ENCODE data around the gene C2. TPM values are rescaled to one million over a fixed set of nuclear protein-coding genes. Genes with fewer than 3 reads are reported as not detected.
"Not testable (repeated sequence)": the region's sequence is repeated elsewhere in the genome, so short reads cannot be mapped to it uniquely, and the experiment has no call there.

Gene C2
- total RNA-seq, 2 experiments from 2014 or later, result 0.61 to 0.80 TPM

DNA sequence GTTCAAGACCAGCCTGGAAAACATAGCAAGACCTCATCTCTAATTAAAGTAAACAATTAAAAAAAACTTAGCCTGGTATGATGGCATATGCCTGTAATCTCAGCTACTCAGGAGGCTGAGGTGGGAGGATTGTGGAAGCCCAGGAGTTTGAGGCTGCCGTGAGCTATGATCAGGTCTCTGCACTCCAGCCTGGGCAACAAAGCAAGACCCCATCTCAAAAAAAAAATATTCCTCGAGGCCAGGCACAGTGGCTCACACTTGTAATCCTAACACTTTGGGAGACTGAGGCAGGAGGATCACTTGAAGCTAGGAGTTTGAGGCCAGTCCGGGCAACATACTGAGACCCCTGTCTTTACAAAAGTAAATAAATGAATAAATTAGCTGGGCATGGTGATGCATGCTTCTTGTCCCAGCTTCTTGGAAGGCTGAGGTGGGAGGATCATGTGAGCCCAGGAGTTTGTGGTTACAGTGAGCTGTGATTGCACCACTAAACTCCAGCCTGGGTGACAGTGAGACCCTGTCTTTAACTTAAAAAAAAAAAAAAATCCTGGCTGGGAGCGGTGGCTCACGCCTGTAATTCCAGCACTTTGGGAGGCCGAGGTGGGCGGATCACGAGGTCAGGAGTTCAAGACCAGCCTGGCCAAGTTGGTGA, 9.3 kb upstream of the C2 start:
- no peak for ATAC-seq
- CTCF ChIA-PET, result interaction anchor here (0.7 to 1.7 kb wide), 5 partner anchors 8 to 34 kb away, joined by 3 to 6 read pairs (median 3); partner anchors contain the start of gene EHMT2
- H3K27me3 Mint-ChIP-seq, result no peaks in the 10 kb centered on the region
- no peak overlapping the region for H3K4me3 Mint-ChIP-seq
- no peak for DNase-seq
- no peak overlapping the region for H3K27ac Mint-ChIP-seq
- H3K36me3 Mint-ChIP-seq, result no peaks in the 10 kb centered on the region
- no peaks in the 10 kb centered on the region for H3K4me1 Mint-ChIP-seq
- H3K9me3 Mint-ChIP-seq (ENCODE audit: low read depth), result no peaks in the 10 kb centered on the region

DNA sequence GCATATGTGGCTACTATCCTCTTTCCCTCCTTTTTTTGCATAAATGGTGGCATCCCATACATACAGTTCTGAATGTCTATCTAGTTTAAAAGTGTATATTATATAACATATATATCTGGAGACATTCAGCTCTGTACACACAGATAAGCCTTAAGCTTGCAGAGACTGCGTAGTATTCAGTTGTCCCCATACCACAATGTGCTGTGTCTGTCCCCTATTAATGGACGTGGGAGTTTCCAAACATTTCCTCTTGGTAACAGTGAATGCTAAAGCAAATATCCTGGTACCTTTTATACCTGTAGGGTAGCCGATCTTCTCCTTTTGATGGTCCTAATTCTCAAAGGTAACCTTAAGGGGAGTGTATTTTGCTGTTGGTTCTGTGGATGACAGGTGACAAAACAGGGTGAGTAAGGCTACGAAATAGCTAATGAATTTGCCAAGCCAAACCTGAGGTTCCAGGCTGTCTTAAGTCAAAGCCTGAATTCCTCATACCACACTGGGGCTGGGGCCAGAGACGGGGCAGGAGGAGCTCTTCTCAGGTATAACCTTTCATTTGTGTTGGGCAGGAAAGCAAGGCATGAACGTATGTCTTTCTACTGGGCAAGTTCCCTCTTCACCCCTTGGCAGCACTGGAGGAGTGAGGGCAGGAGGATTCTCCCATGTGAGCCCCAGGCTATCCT, 7.8 kb upstream of the C2 start:
- Mint-ChIP-seq H3K9me3 (ENCODE audit: low read depth) (no peaks in the 10 kb centered on the region), H3K27ac (no peak overlapping the region), H3K4me1 (no peaks in the 10 kb centered on the region), H3K27me3 (no peaks in the 10 kb centered on the region), H3K4me3 (no peak overlapping the region), H3K36me3 (no peaks in the 10 kb centered on the region)
- DNase-seq (no peak), ATAC-seq (no peak)
- CTCF ChIA-PET, result interaction anchor here (1.6 kb wide), 1 partner anchor 32 kb away, joined by 6 read pairs; no protein-coding TSS in a partner anchor

DNA sequence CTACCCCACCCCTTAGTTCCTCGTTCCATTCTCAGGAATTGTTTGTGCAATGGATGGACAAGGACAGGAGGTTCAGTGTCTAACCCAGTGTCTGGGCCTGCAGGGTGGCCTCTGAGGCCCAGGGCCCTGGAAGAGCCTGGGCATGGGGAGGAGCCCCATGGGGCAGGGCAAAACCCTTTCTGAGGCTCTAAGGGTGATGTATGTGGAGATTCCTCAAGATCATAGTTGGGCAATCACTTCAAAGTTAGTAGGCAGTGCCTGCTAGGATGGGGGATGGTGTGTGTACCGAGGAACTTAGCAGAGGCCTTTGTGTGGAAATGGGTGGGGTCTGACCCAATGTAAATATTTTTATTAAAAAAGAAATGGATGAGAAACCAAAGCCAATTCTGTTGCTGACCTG, 6.7 kb upstream of the C2 start:
- CTCF ChIA-PET, result interaction anchor here (0.9 kb wide), 1 partner anchor 130 kb away, joined by 3 read pairs; no protein-coding TSS in a partner anchor

DNA sequence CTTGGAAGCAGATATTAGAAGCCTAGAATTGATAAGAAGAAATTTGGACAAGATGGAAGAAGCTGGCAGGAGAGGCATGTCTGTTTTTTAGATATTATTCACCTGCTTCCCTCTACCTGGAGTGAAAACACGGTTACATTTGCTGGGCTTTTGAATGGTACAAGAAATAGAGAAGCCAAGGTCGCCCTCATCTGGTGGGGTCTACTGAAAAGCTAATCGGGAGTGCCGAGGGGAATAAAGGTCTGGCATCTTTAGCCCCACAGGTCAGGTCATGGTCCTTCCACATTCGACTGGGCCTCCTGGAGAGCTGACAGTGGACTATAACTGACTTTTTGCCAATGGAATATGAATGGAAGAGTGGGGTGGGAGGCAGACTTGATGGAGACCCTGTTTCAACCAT, 4.6 kb upstream of the C2 start:
- H3K9me3 Mint-ChIP-seq (ENCODE audit: low read depth), result no peaks in the 10 kb centered on the region
- no peak overlapping the region for H3K27ac Mint-ChIP-seq
- H3K27me3 Mint-ChIP-seq, result peaks cover 5% of the 10 kb centered on the region
- CTCF ChIA-PET, result interaction anchor here (0.6 to 1.8 kb wide), 9 partner anchors 14 to 270 kb away, joined by 3 to 4 read pairs (median 3); no protein-coding TSS in a partner anchor
- ATAC-seq (no peak), DNase-seq (no peak)
- H3K4me1 Mint-ChIP-seq, result no peaks in the 10 kb centered on the region
- H3K36me3 Mint-ChIP-seq, result no peaks in the 10 kb centered on the region
- H3K4me3 Mint-ChIP-seq, result no peak overlapping the region

More for the DNA sequence above, 6.7 kb upstream of the C2 start:
- DNase-seq (no peak), ATAC-seq (no peak)
- H3K4me3 Mint-ChIP-seq, result no peak overlapping the region
- no peaks in the 10 kb centered on the region for H3K9me3 Mint-ChIP-seq (ENCODE audit: low read depth)
- no peaks in the 10 kb centered on the region for H3K36me3 Mint-ChIP-seq
- no peaks in the 10 kb centered on the region for H3K27me3 Mint-ChIP-seq
- H3K27ac Mint-ChIP-seq, result no peak overlapping the region
- H3K4me1 Mint-ChIP-seq, result no peaks in the 10 kb centered on the region

DNA sequence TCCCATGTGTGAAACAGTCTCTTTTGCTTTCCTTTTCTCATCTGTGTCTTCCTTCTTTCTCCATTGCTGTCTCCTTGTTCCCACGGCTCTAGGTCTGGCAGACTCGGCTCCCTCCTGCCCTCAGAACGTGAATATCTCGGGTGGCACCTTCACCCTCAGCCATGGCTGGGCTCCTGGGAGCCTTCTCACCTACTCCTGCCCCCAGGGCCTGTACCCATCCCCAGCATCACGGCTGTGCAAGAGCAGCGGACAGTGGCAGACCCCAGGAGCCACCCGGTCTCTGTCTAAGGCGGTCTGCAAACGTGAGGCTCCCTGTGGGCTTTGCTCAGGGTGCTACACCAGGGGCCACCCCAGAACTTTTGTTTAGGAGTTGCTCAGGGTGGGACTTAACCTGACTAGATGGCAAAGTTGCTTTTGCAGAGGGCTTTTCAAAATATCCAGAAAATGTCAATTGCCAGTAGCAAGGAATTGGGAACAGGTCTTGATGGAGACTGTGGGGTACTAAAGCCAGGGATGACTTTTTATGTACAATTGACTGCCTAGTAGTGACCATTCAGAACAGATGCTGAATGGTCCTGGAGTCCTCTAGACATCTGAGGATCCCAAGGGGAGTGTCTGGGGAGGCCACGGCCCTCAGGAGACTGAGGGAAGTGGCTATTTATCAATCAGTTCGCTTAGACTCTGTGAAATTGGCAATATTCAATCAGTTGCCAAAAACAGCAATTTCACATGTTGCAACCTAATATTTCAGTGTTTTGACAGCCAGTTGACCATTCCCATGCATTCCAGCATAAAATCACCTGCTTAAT, 550 bp downstream of the C2 start:
- H3K4me3 Mint-ChIP-seq, result no peak overlapping the region
- no peaks in the 10 kb centered on the region for H3K36me3 Mint-ChIP-seq
- H3K4me1 Mint-ChIP-seq, result no peaks in the 10 kb centered on the region
- no peak overlapping the region for H3K27ac Mint-ChIP-seq
- CTCF ChIA-PET, result no interaction called here
- DNase-seq, result no peak
- ATAC-seq, result no peak
- H3K9me3 Mint-ChIP-seq (ENCODE audit: low read depth), result no peaks in the 10 kb centered on the region
- H3K27me3 Mint-ChIP-seq, result peaks cover 5% of the 10 kb centered on the region

DNA sequence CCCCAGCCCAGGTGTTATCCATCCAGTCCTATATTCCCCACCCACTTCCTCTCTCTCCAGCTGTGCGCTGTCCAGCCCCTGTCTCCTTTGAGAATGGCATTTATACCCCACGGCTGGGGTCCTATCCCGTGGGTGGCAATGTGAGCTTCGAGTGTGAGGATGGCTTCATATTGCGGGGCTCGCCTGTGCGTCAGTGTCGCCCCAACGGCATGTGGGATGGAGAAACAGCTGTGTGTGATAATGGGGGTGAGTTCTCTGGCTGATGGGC, 1.1 kb downstream of the C2 start:
- Mint-ChIP-seq H3K27me3 (peaks cover 5% of the 10 kb centered on the region), H3K4me1 (no peaks in the 10 kb centered on the region), H3K36me3 (no peaks in the 10 kb centered on the region), H3K9me3 (ENCODE audit: low read depth) (no peaks in the 10 kb centered on the region), H3K27ac (no peak overlapping the region), H3K4me3 (no peak overlapping the region)
- no peak for ATAC-seq
- CTCF ChIA-PET, result no interaction called here
- DNase-seq, result no peak

DNA sequence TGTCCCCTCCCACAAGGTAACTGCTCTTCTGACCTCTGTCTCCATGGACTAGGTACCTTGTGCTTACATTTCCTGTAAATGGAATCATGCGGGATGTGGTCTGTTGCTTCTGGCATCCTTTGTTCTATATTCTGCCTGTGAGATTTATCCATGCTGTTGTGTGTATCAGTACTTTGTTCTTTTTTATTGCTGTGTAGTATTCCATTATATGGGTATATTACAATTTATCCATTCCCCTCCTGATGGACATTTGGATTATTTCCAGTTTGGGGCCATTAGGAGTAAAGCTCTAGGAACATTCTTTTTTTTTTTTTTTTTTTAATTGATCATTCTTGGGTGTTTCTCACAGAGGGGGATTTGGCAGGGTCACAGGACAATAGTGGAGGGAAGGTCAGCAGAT, 3.4 kb downstream of the C2 start:
- no peaks in the 10 kb centered on the region for H3K4me1 Mint-ChIP-seq
- peaks cover 9% of the 10 kb centered on the region for H3K27me3 Mint-ChIP-seq
- ATAC-seq, result no peak
- no peak overlapping the region for H3K4me3 Mint-ChIP-seq
- no peaks in the 10 kb centered on the region for H3K36me3 Mint-ChIP-seq
- no peak overlapping the region for H3K27ac Mint-ChIP-seq
- no peak for DNase-seq
- CTCF ChIA-PET, result interaction anchor here (0.6 to 0.7 kb wide), 2 partner anchors 15 to 49 kb away, joined by 3 read pairs; partner anchors contain the start of gene CFB
- H3K9me3 Mint-ChIP-seq (ENCODE audit: low read depth), result no peaks in the 10 kb centered on the region

DNA sequence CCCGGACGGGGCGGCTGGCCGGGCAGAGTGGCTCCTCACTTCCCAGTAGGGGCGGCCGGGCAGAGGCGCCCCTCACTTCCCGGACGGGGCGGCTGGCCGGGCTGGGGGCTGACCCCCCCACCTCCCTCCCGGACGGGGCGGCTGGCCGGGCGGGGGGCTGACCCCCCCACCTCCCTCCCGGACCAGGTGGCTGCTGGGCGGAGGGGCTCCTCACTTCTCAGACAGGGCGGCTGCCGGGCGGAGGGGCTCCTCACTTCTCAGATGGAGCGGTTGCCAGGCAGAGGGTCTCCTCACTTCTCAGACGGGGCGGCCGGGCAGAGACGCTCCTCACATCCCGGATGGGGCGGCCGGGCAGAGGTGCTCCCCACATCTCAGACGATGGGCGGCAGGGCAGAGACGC, 4.6 kb downstream of the C2 start:
- H3K4me1 Mint-ChIP-seq; DNase-seq; H3K4me3 Mint-ChIP-seq; CTCF ChIA-PET; H3K27me3 Mint-ChIP-seq; H3K9me3 Mint-ChIP-seq (ENCODE audit: low read depth); H3K27ac Mint-ChIP-seq; ATAC-seq; H3K36me3 Mint-ChIP-seq: not testable (repeated sequence)

DNA sequence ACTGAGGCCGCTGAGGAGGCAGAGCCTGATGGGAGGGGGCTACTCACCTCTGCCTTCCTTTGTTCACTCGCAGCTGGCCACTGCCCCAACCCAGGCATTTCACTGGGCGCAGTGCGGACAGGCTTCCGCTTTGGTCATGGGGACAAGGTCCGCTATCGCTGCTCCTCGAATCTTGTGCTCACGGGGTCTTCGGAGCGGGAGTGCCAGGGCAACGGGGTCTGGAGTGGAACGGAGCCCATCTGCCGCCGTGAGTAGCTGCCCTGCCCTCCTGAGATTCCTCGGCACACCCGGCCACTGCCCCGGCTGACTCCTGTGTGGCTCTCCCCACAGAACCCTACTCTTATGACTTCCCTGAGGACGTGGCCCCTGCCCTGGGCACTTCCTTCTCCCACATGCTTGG, 6.0 kb downstream of the C2 start:
- Mint-ChIP-seq H3K4me1 (no peaks in the 10 kb centered on the region), H3K9me3 (ENCODE audit: low read depth) (no peaks in the 10 kb centered on the region), H3K27me3 (peaks cover 4% of the 10 kb centered on the region), H3K4me3 (no peak overlapping the region), H3K36me3 (no peaks in the 10 kb centered on the region), H3K27ac (no peak overlapping the region)
- CTCF ChIA-PET, result no interaction called here
- ATAC-seq (no peak), DNase-seq (no peak)

DNA sequence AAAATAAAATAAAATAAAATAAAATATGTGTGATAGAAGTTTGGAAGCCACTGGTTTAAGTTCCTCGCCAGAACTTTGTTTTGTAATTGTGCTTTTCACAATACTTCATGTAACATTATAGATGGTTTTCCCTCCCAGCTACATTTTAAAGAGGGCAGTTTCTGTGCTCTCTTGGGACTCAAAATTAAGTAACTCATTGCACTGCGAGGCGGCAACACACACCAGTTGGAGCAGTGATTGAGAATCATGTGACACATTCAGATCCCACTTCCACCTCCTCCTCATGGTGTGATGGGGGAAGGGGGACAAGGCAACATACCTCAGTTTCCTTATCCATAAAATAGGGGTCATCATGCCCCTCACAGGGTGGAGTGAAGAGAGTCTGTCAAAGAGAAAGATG, 7.5 kb downstream of the C2 start:
- CTCF ChIA-PET, result no interaction called here
- H3K4me1 Mint-ChIP-seq, result no peaks in the 10 kb centered on the region
- DNase-seq (no peak), ATAC-seq (no peak)
- peaks cover 4% of the 10 kb centered on the region for H3K27me3 Mint-ChIP-seq
- H3K4me3 Mint-ChIP-seq, result no peak overlapping the region
- no peaks in the 10 kb centered on the region for H3K9me3 Mint-ChIP-seq (ENCODE audit: low read depth)
- no peak overlapping the region for H3K27ac Mint-ChIP-seq
- no peaks in the 10 kb centered on the region for H3K36me3 Mint-ChIP-seq

DNA sequence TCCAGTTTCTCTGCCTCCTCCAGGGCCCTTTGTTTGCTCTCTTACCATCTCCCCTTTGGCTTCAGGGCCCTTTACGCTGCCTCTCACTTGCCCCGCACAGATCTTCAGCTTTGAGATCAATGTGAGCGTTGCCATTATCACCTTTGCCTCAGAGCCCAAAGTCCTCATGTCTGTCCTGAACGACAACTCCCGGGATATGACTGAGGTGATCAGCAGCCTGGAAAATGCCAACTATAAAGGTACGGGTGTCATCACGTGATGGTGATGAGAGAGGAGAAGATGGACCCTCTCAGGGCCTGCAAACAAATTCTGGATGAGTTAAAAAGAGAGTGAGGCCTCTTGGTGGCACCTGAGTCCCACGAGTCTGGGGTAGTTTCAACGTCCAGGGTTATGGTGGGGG, 8.3 kb downstream of the C2 start:
- H3K4me1 Mint-ChIP-seq, result no peaks in the 10 kb centered on the region
- H3K27ac Mint-ChIP-seq, result no peak overlapping the region
- ATAC-seq, result no peak
- CTCF ChIA-PET, result no interaction called here
- no peaks in the 10 kb centered on the region for H3K9me3 Mint-ChIP-seq (ENCODE audit: low read depth)
- peaks cover 10% of the 10 kb centered on the region for H3K27me3 Mint-ChIP-seq
- DNase-seq, result no peak
- H3K4me3 Mint-ChIP-seq, result no peak overlapping the region
- H3K36me3 Mint-ChIP-seq, result no peaks in the 10 kb centered on the region

DNA sequence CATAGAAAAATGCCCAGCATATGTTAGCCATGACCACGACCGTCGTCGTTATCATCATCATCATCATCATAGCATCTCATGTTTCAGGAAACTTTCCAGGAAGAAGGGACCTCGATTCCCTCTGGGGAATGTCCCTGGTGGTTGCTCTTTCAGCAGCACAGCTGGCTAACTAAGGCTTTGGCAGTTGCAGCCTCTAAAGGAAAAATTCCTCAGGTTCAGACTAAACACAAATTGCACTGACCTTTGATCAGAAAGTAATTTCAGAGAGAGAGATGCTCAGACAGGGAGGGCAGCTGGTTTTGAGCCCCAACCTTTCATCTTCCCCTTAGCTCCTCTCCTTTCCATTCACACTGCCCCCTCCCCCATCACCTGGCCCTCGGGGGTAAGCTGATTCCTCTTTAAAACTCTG, 12.7 kb downstream of the C2 start:
- CTCF ChIA-PET, result interaction anchor here (3.2 kb wide), 1 partner anchor 12 kb away, joined by 12 read pairs; no protein-coding TSS in a partner anchor
- Mint-ChIP-seq H3K4me1 (peaks cover under 1% of the 10 kb centered on the region), H3K9me3 (ENCODE audit: low read depth) (no peaks in the 10 kb centered on the region), H3K4me3 (no peak overlapping the region), H3K27ac (no peak overlapping the region), H3K27me3 (peaks cover 25% of the 10 kb centered on the region), H3K36me3 (no peaks in the 10 kb centered on the region)
- DNase-seq, result no peak
- no peak for ATAC-seq

DNA sequence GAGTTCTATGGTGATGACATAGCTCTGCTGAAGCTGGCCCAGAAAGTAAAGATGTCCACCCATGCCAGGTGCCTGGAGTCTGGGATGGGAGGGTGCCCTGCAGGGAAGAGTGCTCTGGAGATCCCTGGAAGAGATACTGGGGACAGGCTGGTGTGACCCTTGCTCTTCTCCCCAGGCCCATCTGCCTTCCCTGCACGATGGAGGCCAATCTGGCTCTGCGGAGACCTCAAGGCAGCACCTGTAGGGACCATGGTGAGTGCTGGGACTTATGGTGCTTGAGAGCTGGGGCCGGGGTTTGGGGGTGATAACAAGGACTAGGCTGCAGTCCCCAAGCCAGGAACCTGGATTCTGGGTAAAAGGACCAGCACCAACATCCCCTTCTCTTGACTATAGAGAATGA, 16.2 kb downstream of the C2 start:
- Mint-ChIP-seq H3K27ac (no peak overlapping the region), H3K36me3 (no peaks in the 10 kb centered on the region), H3K4me1 (peaks cover 4% of the 10 kb centered on the region), H3K27me3 (peaks cover 28% of the 10 kb centered on the region), H3K4me3 (no peak overlapping the region), H3K9me3 (ENCODE audit: low read depth) (no peaks in the 10 kb centered on the region)
- CTCF ChIA-PET, result no interaction called here
- no peak for DNase-seq
- ATAC-seq, result no peak

DNA sequence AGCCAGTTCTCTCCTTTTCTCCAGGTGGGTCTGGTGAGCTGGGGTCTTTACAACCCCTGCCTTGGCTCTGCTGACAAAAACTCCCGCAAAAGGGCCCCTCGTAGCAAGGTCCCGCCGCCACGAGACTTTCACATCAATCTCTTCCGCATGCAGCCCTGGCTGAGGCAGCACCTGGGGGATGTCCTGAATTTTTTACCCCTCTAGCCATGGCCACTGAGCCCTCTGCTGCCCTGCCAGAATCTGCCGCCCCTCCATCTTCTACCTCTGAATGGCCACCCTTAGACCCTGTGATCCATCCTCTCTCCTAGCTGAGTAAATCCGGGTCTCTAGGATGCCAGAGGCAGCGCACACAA, 17.6 kb downstream of the C2 start:
- Mint-ChIP-seq H3K27ac (no peak overlapping the region), H3K36me3 (no peaks in the 10 kb centered on the region), H3K9me3 (ENCODE audit: low read depth) (no peaks in the 10 kb centered on the region), H3K27me3 (peaks cover 28% of the 10 kb centered on the region), H3K4me1 (peaks cover 4% of the 10 kb centered on the region), H3K4me3 (no peak overlapping the region)
- DNase-seq (no peak), ATAC-seq (no peak)
- CTCF ChIA-PET, result interaction anchor here (1.2 kb wide), 1 partner anchor 14 kb away, joined by 3 read pairs; no protein-coding TSS in a partner anchor

All from activated CD8-positive, alpha-beta memory T cell treated with anti-CD3 and anti-CD28 coated beads, Interleukin-2, amount 10 ng/mL, durations not matched to agents 7 days and 5 days (primary cell).